H9 (cell line): ENCODE measurements around the gene LDLRAD4. TPM values are rescaled to one million over a fixed set of nuclear protein-coding genes. Genes with fewer than 3 reads are reported as not detected.

Experiments
- DNase-seq: peaks from one replicate; pipeline ENCODE4 v3.0.0-alpha.2; 2017
- H2AFZ ChIP-seq: one replicate; pipeline ENCODE4 v1.6.1; 2013; ENCODE audit warnings: mild to moderate bottlenecking, low read length, control low read depth, moderate library complexity
- H2AK5ac ChIP-seq: 2 replicates; pipeline ENCODE4 v1.6.1; 2013; ENCODE audit warnings: low read length, control low read depth, mixed read lengths; ENCODE audit not compliant: insufficient read length
- H2BK120ac ChIP-seq: one replicate; pipeline ENCODE4 v1.6.1; 2013; ENCODE audit warnings: low read depth, mild to moderate bottlenecking, low read length, control low read depth, inconsistent platforms; ENCODE audit not compliant: poor library complexity, severe bottlenecking
- H2BK12ac ChIP-seq: 2 replicates; pipeline ENCODE4 v1.6.1; 2013; ENCODE audit warnings: low read length, control low read depth, mixed read lengths, low read depth; ENCODE audit not compliant: insufficient read length
- H2BK15ac ChIP-seq: 2 replicates; pipeline ENCODE4 v1.6.1; 2013; ENCODE audit warnings: low read depth, low read length, control low read depth
- H2BK20ac ChIP-seq: one replicate; pipeline ENCODE4 v1.6.1; 2013; ENCODE audit warnings: low read depth, mild to moderate bottlenecking, low read length, control low read depth, inconsistent platforms; ENCODE audit not compliant: poor library complexity, severe bottlenecking
- H2BK5ac ChIP-seq: 2 replicates; pipeline ENCODE4 v1.6.1; 2013; ENCODE audit warnings: low read length, control low read depth, mixed read lengths; ENCODE audit not compliant: insufficient read length
- H3K14ac ChIP-seq: 2 replicates; pipeline ENCODE4 v1.6.1; 2013; ENCODE audit warnings: low read length, control low read depth; ENCODE audit not compliant: insufficient read depth
- H3K18ac ChIP-seq: 2 replicates; pipeline ENCODE4 v1.6.1; 2013; ENCODE audit warnings: low read depth, mild to moderate bottlenecking, mixed read lengths, low read length, control low read depth; ENCODE audit not compliant: insufficient read length
- H3K23ac ChIP-seq: 2 replicates; pipeline ENCODE4 v1.6.1; 2013; ENCODE audit warnings: low read length, control low read depth, mixed read lengths, low read depth; ENCODE audit not compliant: insufficient read length
- H3K23me2 ChIP-seq: 2 replicates; pipeline ENCODE4 v1.6.1; 2013; ENCODE audit warnings: low read depth, mild to moderate bottlenecking, mixed read lengths, low read length, control low read depth; ENCODE audit not compliant: insufficient read length, poor library complexity, severe bottlenecking
- H3K27ac ChIP-seq: 2 replicates; pipeline ENCODE4 v1.5.1; 2013; ENCODE audit warnings: low read length, control low read depth, mixed read lengths, low read depth; ENCODE audit not compliant: insufficient read length
- H3K27me3 ChIP-seq: 2 replicates; pipeline ENCODE4 v1.6.1; 2013; ENCODE audit warnings: low read length, control low read depth, inconsistent platforms; ENCODE audit not compliant: insufficient read depth
- H3K4ac ChIP-seq: 2 replicates; pipeline ENCODE4 v1.6.1; 2013; ENCODE audit warnings: low read depth, mild to moderate bottlenecking, control low read depth, inconsistent platforms, low read length, moderate library complexity
- H3K4me1 ChIP-seq: 2 replicates; pipeline ENCODE4 v1.6.1; 2013; ENCODE audit warnings: low read length, control low read depth, inconsistent platforms; ENCODE audit not compliant: insufficient read depth
- H3K4me2 ChIP-seq: 2 replicates; pipeline ENCODE4 v1.6.1; 2013; ENCODE audit warnings: low read length, control low read depth, mixed read lengths; ENCODE audit not compliant: insufficient read length, insufficient read depth
- H3K56ac ChIP-seq: 2 replicates; pipeline ENCODE4 v1.6.1; 2013; ENCODE audit warnings: low read depth, mild to moderate bottlenecking, mixed read lengths, low read length, control low read depth; ENCODE audit not compliant: insufficient read length
- H3K79me1 ChIP-seq: 2 replicates; pipeline ENCODE4 v1.6.1; 2013; ENCODE audit warnings: low read depth, mild to moderate bottlenecking, moderate library complexity, low read length, control low read depth, inconsistent platforms; ENCODE audit not compliant: insufficient read depth, poor library complexity, severe bottlenecking
- H3K79me2 ChIP-seq: 2 replicates; pipeline ENCODE4 v1.6.1; 2013; ENCODE audit warnings: low read length, control low read depth, inconsistent platforms; ENCODE audit not compliant: insufficient read depth
- H3K9ac ChIP-seq: 2 replicates; pipeline ENCODE4 v1.6.1; 2013; ENCODE audit warnings: low read length, control low read depth, mixed read lengths; ENCODE audit not compliant: insufficient read length; ENCODE audit errors: extremely low read depth
- H3K9me3 ChIP-seq: one replicate; pipeline ENCODE4 v1.6.1; 2013; ENCODE audit warnings: low read depth, low read length, inconsistent platforms; ENCODE audit not compliant: control insufficient read depth
- H3T11ph ChIP-seq: one replicate; pipeline ENCODE4 v1.6.1; 2013; ENCODE audit warnings: mild to moderate bottlenecking, low read length, control low read depth, inconsistent platforms
- H4K20me1 ChIP-seq: one replicate; pipeline ENCODE4 v1.6.1; 2013; ENCODE audit not compliant: control insufficient read depth, insufficient read length, insufficient read depth
- H4K5ac ChIP-seq: 2 replicates; pipeline ENCODE4 v1.6.1; 2013; ENCODE audit warnings: low read depth, mild to moderate bottlenecking, mixed read lengths, low read length, control low read depth; ENCODE audit not compliant: insufficient read length
- H4K8ac ChIP-seq: replicated peaks from 2 replicates; pipeline ENCODE4 v1.6.1; 2013; ENCODE audit warnings: low read length, control low read depth, mixed read lengths, low read depth; ENCODE audit not compliant: insufficient read length
- H4K91ac ChIP-seq: 2 replicates; pipeline ENCODE4 v1.6.1; 2013; ENCODE audit warnings: low read depth, mild to moderate bottlenecking, moderate library complexity, mixed read lengths, low read length, control low read depth; ENCODE audit not compliant: insufficient read length
- H3K27ac Mint-ChIP-seq, 3 experiments: 2 replicates in 2 of 3; 3 replicates in 1 of 3; pipeline ENCODE4 v1.8.0; 2020 to 2021; ENCODE audit warnings: mixed read lengths in 3 of 3, mild to moderate bottlenecking in 1 of 3, moderate library complexity in 1 of 3
- H3K27me3 Mint-ChIP-seq: 2 replicates; pipeline ENCODE4 v1.8.0; 2021; ENCODE audit warnings: low read depth, mild to moderate bottlenecking, moderate library complexity, mixed read lengths
- H3K36me3 Mint-ChIP-seq, 3 experiments: 2 replicates in 2 of 3; 3 replicates in 1 of 3; pipeline ENCODE4 v1.8.0; 2020 to 2021; ENCODE audit warnings: low read depth in 3 of 3, mixed read lengths in 3 of 3; ENCODE audit not compliant: insufficient read depth in 1 of 3
- H3K4me1 Mint-ChIP-seq, 2 experiments: 2 replicates each; pipeline ENCODE4 v1.8.0; 2020; ENCODE audit warnings: mixed read lengths in 2 of 2
- H3K4me3 Mint-ChIP-seq, 2 experiments: 2 replicates in 1 of 2; 3 replicates in 1 of 2; pipeline ENCODE4 v1.8.0; 2020 to 2021; ENCODE audit warnings: mild to moderate bottlenecking in 2 of 2, mixed read lengths in 2 of 2, moderate library complexity in 1 of 2
- H3K9me3 Mint-ChIP-seq, 2 experiments: 2 replicates in 1 of 2; 3 replicates in 1 of 2; pipeline ENCODE4 v1.8.0; 2020; ENCODE audit warnings: mild to moderate bottlenecking in 2 of 2, mixed read lengths in 2 of 2, moderate library complexity in 1 of 2
- WGBS: extraction: QIAGEN DNeasy Blood & Tissue Kit; methylation state at CpG from one replicate; pipeline ENCODE4 v1.1.7; 2013; ENCODE audit warnings: missing lambda C conversion rate, low lambda C conversion rate, mixed read lengths; ENCODE audit not compliant: insufficient read length; ENCODE audit errors: extremely low coverage; 5-methylcytosine and 5-hydroxymethylcytosine counted together
- total RNA-seq: library from RNA; stranded (reverse); gene quantifications from 2 replicates; pipeline ENCODE4 v1.2.1, GENCODE V29; 2021
- TF ChIP-seq, protein P1 (sequence below): fragments of 200-600 bp; sonication (generic); conservative IDR thresholded peaks from 3 replicates; pipeline ENCODE4 v1.8.0; 2021; ENCODE audit warnings: antibody characterized with exemption, mild to moderate bottlenecking

The LDLRAD4 gene
- total RNA-seq, 1 experiment from 2014 or later = 3.9 TPM

DNA sequence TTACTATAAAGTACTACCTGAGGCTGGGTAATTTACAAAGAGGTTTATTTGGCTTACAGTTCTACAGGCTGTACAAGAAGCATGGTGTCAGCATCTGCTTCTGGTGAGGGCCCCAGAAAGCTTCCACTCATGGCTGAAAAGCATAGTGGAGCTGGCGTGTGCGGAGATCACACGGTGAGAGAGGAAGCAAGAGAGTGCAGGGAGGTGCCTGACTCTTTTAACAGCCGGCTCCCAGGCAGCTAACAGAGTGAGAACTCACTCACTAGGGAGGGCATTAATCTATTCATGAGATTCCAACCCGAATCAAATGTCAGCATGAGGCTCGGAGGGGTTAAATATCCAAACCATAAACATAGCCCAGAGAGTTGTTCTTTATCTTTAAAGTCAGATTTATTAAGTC lies 117.3 kb downstream of the LDLRAD4 start:
- no peak overlapping the region for H3K23ac ChIP-seq
- peaks cover 5 to 13% of the 10 kb centered on the region in 2 experiments for H3K4me1 Mint-ChIP-seq
- H4K20me1 ChIP-seq = no peaks in the 10 kb centered on the region
- H4K5ac ChIP-seq = no peak overlapping the region
- no peak overlapping the region for H3K56ac ChIP-seq
- no peaks in the 10 kb centered on the region for H3K79me2 ChIP-seq
- H4K8ac ChIP-seq = no peak overlapping the region
- WGBS = no CpG with 5 or more reads among the region's 6 CpGs
- TF ChIP-seq, protein P1, sequence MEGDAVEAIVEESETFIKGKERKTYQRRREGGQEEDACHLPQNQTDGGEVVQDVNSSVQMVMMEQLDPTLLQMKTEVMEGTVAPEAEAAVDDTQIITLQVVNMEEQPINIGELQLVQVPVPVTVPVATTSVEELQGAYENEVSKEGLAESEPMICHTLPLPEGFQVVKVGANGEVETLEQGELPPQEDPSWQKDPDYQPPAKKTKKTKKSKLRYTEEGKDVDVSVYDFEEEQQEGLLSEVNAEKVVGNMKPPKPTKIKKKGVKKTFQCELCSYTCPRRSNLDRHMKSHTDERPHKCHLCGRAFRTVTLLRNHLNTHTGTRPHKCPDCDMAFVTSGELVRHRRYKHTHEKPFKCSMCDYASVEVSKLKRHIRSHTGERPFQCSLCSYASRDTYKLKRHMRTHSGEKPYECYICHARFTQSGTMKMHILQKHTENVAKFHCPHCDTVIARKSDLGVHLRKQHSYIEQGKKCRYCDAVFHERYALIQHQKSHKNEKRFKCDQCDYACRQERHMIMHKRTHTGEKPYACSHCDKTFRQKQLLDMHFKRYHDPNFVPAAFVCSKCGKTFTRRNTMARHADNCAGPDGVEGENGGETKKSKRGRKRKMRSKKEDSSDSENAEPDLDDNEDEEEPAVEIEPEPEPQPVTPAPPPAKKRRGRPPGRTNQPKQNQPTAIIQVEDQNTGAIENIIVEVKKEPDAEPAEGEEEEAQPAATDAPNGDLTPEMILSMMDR = no peak
- H3K79me1 ChIP-seq = no peaks in the 10 kb centered on the region
- no peak overlapping the region for H2AFZ ChIP-seq
- H3K9ac ChIP-seq = no peak overlapping the region
- no peak overlapping the region for H3T11ph ChIP-seq
- H2BK20ac ChIP-seq = no peak overlapping the region
- no peak overlapping the region for H3K27ac ChIP-seq
- no peaks in the 10 kb centered on the region for H3K9me3 ChIP-seq
- no peaks in the 10 kb centered on the region for H3K23me2 ChIP-seq
- H3K14ac ChIP-seq = no peak overlapping the region
- H3K18ac ChIP-seq = no peak overlapping the region
- H3K4me3 Mint-ChIP-seq = no peak overlapping the region
- H2BK12ac ChIP-seq = no peak overlapping the region
- no peak overlapping the region for H2BK120ac ChIP-seq
- 0 out of 7 replicates have a peak overlapping the region, but pooled peaks of 1 of the 3 experiments have one; percentile 69 for H3K27ac Mint-ChIP-seq
- DNase-seq = no peak
- peaks cover 4 to 19% of the 10 kb centered on the region in 2 experiments; a peak in 4 of 5 replicates for H3K9me3 Mint-ChIP-seq
- H3K27me3 Mint-ChIP-seq = no peaks in the 10 kb centered on the region; the same call in 1 of the 2 replicates
- no peak overlapping the region for H2BK5ac ChIP-seq
- no peak overlapping the region for H2AK5ac ChIP-seq
- H4K91ac ChIP-seq = no peak overlapping the region
- H3K36me3 Mint-ChIP-seq = peaks cover 0 to 4% (median 2%) of the 10 kb centered on the region in 3 experiments; a peak in 5 of 7 replicates
- no peak overlapping the region for H3K4ac ChIP-seq
- no peak overlapping the region for H2BK15ac ChIP-seq
- no peaks in the 10 kb centered on the region for H3K27me3 ChIP-seq
- H3K4me2 ChIP-seq = no peak overlapping the region
- H3K4me1 ChIP-seq = no peaks in the 10 kb centered on the region
